GM20000 (cell line): Measurements from ENCODE around the gene TEX261.

Source experiments
- DNase-seq: peaks from one replicate; pipeline ENCODE4 v3.0.0; 2012; ENCODE audit warnings: low spot score
- TF ChIP-seq, protein P1 (sequence below): IDR thresholded peaks from 2 replicates; pipeline ENCODE4 v1.5.1; 2012; ENCODE audit warnings: mild to moderate bottlenecking, control low read depth; ENCODE audit errors: extremely low read depth, missing control alignments

The TEX261 gene

DNA sequence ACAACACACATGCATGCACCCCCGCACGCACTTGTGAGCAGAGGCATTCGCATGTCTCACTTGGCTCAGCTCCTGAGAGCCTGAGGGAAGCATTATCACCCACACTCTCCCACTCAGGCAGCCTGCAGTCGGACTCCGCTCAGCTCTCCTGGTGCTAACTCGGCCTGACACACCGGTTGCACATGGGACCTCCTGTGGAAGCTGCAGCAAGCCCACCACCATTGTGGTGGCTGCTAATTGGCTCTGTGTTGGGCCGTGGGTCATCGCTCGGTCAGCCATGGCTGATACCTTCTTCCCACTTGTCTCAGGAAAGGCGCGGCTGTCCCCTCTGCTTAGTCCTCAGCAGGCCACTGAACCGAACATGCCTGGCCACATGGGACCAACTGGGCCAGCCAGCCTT lies 13.7 kb upstream of the TEX261 start:
- TF ChIP-seq, protein P1, sequence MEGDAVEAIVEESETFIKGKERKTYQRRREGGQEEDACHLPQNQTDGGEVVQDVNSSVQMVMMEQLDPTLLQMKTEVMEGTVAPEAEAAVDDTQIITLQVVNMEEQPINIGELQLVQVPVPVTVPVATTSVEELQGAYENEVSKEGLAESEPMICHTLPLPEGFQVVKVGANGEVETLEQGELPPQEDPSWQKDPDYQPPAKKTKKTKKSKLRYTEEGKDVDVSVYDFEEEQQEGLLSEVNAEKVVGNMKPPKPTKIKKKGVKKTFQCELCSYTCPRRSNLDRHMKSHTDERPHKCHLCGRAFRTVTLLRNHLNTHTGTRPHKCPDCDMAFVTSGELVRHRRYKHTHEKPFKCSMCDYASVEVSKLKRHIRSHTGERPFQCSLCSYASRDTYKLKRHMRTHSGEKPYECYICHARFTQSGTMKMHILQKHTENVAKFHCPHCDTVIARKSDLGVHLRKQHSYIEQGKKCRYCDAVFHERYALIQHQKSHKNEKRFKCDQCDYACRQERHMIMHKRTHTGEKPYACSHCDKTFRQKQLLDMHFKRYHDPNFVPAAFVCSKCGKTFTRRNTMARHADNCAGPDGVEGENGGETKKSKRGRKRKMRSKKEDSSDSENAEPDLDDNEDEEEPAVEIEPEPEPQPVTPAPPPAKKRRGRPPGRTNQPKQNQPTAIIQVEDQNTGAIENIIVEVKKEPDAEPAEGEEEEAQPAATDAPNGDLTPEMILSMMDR: no peak
- DNase-seq: no peak

DNA sequence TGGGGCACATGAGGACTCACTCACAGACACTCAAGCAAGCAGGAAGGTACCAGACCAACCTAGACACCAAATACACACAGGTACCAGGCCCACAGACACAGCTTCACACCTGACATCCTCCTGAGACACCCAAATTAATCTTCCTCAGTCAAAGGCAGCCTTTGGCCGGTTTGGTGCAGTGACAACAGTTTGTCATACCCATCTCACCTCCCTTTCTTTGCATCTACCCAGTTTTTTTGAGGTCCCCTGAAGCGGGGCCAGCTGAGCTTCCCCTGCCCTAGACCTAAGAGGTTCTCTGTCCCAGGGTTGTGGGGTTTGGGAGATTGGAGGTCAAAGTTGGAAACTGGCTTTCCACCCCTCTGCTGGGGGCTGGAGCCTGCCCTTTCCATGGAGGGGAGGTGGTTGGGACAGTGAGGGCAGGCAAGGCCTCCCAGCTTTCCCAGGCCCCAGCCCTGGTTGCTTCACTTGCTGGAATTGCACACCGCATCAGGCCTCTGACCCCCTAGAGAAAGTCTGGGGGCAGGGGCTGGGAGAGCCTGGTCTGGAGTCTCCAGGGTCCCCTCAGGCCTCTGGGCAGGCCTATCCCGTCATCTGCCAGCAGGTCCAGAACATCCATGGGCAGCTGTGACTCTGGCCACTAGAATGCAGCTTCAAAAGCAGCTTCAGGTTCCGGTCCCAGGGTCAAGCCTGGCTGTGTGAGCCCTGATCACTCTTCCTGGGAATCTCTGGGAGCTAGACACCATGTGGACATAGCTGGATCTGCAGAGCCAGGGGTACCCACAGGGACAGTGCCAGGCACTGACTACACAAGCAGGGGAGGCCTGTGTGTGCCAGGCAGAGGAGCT lies 12.5 kb upstream of the TEX261 start:
- peak; percentile 3 for DNase-seq
- TF ChIP-seq, protein P1: no peak

DNA sequence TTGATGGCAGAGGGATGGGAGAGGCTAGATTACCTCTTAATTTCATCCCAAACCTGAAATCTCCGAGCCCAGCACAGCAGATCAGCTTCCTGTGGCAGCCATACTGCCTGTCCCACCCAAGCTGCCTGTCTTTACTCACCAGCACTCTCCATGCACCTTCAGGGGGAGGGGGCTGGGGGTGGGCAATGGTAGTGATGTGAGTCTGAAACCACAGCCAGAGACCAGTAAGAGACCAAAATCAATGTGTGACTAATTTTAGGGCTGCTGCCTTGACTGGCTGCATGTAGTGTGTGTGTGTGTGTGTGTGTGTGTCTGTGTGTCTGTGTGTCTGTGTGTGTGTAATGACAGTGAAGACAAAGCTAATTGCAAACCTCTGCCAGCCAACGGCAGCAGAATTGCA lies 11.7 kb upstream of the TEX261 start:
- no peak for DNase-seq
- TF ChIP-seq, protein P1: no peak

DNA sequence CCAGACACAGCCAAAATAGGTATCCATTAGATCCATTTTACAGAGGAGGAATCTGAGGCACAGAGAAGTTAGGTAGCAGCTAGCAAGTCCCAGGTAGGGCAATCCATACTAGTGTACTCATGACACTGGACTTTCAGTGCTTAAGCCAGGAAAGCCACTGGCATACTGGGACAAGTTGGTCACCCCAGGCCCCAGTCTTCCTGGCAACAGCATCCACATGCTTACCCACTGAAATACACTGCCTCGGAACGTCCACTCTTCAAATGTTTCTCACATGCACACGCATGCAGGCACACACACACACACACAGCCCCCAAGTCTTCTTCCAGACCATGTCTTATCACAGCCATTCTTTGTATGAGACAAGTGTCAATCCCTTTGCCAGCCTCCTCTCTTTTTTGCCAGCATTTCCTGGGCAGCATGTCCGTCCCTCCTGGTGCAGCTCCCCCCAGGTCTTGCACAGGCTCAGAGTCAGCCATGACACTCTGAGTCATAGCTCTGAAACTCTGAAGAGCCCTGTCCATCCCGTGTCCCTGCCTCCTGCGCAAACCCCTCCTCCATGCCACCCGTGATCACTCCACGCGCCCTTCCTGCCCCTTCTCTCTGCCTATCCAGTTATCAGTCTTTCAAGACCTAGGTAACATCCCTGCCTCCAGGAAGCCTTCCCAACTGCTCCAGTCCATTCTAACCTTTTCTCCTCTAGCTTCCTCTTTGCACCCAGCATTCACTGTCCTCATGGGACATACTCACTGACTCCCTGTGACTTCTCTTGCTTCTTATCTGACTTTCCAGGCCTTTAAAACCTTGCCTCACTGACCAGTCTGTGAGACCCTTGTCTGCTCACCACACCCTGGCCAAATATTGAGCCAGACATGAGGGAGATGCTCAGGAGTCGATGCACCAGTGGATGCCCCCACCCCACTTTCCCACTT lies 10.9 kb upstream of the TEX261 start:
- TF ChIP-seq, protein P1: no peak
- DNase-seq: no peak

DNA sequence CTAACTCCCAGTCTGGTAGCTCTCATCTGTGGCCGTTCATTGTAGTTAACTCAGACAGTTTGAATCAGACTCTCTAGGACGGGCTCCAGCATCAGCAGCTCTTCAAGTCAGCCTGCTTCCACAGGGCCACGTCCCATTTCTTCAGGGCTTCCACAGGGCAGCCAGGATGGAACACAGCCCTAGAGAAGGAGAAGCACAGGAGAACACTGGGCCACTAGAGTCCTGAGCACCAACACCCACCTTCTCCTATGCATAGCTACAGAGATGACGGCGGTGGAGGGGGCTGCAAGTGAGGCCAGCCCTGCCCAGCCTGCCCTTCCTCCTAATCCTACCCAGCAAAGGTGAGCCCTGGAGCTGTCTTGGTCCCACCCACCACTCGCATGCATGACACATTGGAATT lies 10.2 kb upstream of the TEX261 start:
- TF ChIP-seq, protein P1: no peak
- no peak for DNase-seq

DNA sequence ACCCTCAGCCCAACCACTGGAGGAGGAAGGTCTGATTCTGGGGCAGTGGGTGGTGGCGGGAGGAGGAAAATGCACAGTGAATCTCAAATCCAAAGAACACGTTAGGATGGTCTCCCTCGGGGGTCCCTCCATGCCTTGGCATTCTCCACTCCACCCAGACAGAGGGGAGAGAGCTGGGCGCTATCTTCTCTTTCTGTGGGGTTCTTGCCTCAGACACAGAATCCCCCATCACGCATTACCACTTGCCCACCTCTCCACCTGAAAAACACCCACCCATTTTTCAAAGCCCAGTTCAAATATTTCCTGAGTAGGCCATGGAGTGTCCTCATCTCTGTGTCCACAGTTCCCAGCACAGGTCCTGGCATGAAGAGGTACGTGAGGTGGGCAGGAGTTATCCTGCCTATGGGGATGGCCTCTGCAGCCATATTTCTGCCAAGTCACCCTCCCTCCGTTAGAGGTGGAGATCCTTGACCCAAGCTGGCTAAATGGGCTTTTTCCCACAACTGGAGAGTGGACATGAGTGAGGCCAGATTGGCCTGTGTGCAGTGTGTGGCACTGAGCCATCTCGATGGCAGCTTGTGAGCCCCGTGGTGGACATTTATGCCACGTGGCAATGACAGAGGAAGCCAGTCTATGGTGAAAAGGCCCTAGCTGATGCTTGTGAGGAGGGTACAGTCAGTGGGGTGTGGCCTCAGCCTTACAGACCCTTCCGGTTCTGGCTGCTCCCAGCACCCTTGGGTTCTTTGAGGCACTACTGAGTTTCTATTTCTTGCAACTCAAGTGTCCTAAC lies 9.5 kb upstream of the TEX261 start:
- TF ChIP-seq, protein P1: no peak
- DNase-seq: no peak
